GM12891 (cell line): ENCODE results near the gene EPHX1.
"Not testable (repeated sequence)": the region's sequence is repeated elsewhere in the genome, so short reads cannot be mapped to it uniquely, and the experiment has no call there.

Source experiments
- DNase-seq: peaks from one replicate; pipeline ENCODE4 v3.0.0; 2011; ENCODE audit warnings: low spot score; ENCODE audit not compliant: insufficient read length
- FAIRE-seq: peaks from 2 replicates; lab custom pipeline; 2011; peaks lifted over from hg19 to GRCh38; lab: Jason Lieb, UNC
- PAX5 ChIP-seq: IDR thresholded peaks from 2 replicates; pipeline ENCODE4 v1.6.1; 2011; ENCODE audit warnings: low read length, moderate library complexity, mild to moderate bottlenecking; ENCODE audit not compliant: insufficient read depth, severe bottlenecking
- POLR2A ChIP-seq: IDR thresholded peaks from 2 replicates; pipeline ENCODE4 v1.6.1; 2011; ENCODE audit warnings: low read depth, low read length, control low read depth
- POLR2AphosphoS5 ChIP-seq: IDR thresholded peaks from 2 replicates; pipeline ENCODE4 v1.6.1; 2011; ENCODE audit warnings: low read depth, low read length, control low read depth
- POU2F2 ChIP-seq: IDR thresholded peaks from 2 replicates; pipeline ENCODE4 v1.6.1; 2011; ENCODE audit warnings: low read depth, mild to moderate bottlenecking, control low read depth, low read length, moderate library complexity
- SPI1 ChIP-seq: IDR thresholded peaks from 2 replicates; pipeline ENCODE4 v1.6.1; 2011; ENCODE audit warnings: low read depth, low read length, control low read depth
- TAF1 ChIP-seq: IDR thresholded peaks from 2 replicates; pipeline ENCODE4 v1.6.1; 2011; ENCODE audit warnings: low read depth, low read length, control low read depth

Gene EPHX1

DNA sequence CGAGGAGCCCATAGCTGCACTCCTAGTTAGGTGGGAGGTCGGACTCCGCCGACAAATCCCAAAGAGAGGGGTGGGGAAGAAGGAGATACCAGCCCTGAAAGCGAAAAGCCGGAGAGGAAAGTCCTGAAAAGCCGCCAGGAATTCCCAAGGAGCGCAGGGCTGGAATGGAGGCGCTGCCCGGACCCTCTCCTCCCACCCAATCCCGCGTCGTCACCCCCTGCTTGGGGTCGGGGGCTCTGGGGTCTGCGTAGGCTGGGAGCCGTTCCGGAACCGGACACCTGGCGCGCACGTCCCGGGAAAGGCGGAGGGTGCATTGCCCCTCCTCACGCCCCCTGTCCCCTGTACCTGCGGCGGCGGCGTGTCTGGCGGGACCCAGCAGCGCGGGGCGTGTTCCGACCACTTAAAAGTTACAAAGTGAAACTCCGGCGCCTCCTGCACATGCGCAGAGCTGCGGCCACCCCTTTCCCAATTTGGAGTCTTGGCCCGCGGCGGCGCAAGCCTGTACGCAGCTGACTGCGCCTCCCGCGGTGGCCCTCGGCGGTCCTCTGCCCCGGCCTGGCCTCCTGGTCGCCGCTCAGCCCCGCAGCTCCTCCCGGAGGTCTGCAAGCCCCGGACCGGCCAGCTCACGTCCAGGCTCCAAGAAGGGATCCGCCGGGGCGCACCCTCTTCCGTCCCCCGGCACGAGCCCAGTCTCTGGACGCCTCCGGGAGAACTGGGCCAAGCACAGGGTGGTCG is 72.2 kb downstream of the EPHX1 start, which contains the start of gene TMEM63A:
Gene TMEM63A (minus strand): TSS at position 422 of the 735 bp plus-strand sequence. CDS start 4,800 bp downstream, outside the sequence.
- 0 out of 2 replicates have a peak, but pooled peaks have one; percentile 34 for TF ChIP-seq TAF1
- no peak for TF ChIP-seq POU2F2
- DNase-seq = peak; percentile 94
- peak; percentile 41 for FAIRE-seq

DNA sequence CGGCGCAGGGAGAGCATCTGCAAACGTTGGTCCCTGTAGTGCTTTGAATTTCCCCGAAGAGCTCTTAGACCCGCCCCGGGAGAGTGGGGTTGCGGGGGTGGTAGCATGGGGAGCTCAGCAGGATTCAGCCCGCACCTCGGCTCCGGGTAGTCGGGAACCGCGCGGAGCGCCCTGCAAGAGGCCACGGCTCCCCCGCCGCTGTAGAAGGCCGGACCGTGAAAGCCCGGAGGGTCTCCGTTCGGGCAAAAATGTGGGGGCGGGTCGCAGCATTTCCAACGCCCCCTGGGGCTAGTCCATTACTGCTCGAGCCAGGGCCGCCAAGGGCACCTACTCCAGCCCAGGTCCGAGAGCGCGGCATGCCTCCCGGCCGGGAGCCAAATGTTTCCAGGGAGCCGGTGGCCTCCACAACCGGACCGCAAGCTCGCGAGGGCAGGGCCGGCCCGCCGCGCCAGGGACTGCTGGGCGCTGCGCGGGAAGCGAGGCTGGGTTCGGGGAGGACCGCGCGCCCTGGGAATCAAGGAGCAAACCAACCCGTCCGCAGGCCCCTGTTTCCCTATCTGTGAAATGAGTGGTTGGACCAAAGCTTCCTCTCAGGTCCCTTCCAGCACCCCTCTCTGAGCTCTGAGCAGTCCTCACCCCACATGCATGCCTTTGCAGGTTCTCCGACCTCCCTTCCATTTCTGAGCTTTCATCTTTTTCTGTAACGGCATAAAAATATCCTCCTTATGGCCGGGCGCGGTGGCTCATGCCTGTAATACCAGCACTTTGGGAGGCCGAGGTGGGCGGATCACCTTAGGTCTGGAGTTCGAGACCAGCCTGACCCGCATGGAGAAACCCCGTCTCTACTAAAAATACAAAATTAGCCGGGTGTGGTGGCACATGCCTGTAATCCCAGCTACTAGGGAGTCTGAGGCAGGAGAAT is 73.0 kb downstream of the EPHX1 start:
- no peak for TF ChIP-seq POLR2AphosphoS5
- no peak for TF ChIP-seq POU2F2
- no peak for TF ChIP-seq POLR2A
- TF ChIP-seq TAF1 = no peak
- no peak for TF ChIP-seq SPI1
- TF ChIP-seq PAX5 = no peak
- peak; percentile 68 for DNase-seq
- FAIRE-seq = no peak

DNA sequence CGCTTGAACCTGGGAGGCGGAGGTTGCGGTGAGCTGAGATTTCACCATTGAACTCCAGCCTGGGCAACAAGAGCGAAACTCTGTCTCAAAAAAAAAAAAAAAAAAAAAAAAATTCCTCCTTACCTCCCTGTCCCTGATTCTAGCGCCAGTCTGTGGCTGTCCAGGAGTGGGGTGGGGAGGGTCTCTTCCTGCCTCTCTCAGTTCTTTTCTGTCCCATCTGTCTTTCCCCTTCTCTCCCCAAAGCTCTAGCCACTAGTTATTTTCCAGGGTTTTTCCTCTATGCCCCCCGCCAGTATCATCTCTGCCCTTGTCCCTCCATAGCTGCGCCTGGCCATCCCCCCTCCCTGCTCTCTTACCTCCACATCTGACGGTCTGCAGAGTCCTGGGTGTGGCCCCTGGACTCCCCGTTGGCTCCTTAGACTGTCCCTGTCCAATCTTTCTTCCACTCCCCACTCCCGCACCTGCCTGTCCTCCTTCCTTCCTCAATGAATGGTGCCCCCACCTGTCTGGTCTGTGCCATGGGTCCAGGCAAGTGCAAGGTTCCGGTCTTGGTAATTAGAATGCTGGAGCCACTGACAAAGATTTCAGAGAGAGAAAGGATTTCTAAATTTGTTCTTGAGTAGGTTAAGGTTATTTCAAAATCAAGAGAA is 73.8 kb downstream of the EPHX1 start:
- FAIRE-seq (no peak), DNase-seq (no peak)
- TF ChIP-seq TAF1 (no peak), POU2F2 (no peak), PAX5 (no peak), POLR2A (no peak), POLR2AphosphoS5 (no peak), SPI1 (no peak)

DNA sequence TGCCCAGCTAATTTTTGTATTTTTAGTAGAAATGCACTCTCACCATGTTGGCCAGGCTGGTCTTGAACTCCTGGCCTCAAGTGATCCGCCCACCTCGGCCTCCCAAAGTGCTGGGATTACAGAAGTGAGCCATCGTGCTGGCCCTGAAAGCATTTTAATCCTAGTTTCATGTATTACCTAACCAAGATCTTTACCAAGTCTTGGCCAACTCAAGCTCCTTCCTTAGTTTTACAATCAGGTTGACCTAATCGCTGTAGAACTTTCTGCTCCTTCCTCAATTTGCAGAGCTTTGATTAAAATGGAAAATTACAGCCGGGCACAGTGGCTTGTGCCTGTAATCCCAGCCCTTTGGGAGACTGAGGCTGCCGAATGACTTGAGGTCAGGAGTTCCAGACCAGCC is 75.4 kb downstream of the EPHX1 start:
- FAIRE-seq (no peak), DNase-seq (no peak)
- TF ChIP-seq TAF1 (no peak), POLR2A (no peak), SPI1 (no peak), POLR2AphosphoS5 (no peak), POU2F2 (no peak), PAX5 (no peak)

DNA sequence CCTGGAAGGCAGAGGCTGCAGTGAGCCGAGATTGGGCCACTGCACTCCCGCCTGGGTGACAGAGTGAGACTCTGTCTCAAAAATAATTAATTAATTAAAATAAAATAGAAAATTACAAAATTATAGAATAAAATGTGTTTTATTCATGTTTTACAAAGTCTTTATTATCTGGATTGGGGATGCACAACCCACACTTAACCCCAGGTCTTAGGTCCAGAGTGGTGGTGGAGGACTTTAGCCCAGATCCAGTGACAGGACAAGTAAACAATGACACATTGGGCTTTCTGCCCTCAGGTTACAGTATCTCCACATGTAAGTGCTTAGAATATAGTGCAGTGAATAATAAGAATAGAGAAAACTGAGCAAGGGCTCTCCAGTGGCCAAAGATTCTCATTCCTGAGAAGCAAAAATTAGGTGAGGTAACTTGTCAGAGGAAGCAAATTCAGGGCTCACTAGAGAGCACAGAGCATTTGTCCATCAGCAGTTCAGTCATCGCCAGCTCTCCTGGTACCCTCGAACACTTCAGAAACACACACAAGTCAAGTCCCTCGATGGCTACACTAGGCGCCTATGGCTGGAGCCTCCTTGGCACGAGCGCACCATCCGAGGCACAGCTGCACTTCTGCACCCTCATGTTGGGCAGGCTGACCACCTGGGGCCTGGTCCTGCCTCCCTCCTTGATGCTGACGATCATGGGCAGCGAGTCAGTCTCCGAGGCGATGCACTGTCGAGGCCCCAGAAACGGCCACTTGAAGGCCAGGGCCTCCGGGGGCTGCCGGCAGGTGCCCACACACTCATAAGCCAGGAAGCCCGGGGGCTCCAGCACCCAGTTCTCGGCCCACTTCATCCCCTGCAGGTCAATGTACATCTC is 76.5 kb downstream of the EPHX1 start:
- no peak for FAIRE-seq
- no peak for TF ChIP-seq TAF1
- no peak for TF ChIP-seq POU2F2
- TF ChIP-seq POLR2AphosphoS5 = no peak
- no peak for TF ChIP-seq PAX5
- TF ChIP-seq SPI1 = no peak

DNA sequence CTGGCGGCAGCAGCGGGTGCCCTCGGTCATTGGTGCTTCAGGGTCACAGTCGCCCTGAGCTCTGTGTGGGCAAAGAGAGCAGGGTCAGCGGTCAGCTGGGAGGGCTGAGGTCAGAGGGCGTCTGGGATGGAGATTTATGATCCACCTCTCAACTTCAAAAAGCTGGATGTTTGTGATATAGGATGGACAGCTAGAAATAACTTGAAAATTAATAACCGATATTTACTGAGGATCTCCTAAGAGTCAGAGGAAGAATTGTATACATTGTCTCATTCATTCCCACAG is 77.0 kb downstream of the EPHX1 start:
- DNase-seq (no peak), FAIRE-seq (no peak)
- TF ChIP-seq POLR2A = no peak

More for the DNA sequence above, 76.5 kb downstream of the EPHX1 start:
- DNase-seq = no peak

DNA sequence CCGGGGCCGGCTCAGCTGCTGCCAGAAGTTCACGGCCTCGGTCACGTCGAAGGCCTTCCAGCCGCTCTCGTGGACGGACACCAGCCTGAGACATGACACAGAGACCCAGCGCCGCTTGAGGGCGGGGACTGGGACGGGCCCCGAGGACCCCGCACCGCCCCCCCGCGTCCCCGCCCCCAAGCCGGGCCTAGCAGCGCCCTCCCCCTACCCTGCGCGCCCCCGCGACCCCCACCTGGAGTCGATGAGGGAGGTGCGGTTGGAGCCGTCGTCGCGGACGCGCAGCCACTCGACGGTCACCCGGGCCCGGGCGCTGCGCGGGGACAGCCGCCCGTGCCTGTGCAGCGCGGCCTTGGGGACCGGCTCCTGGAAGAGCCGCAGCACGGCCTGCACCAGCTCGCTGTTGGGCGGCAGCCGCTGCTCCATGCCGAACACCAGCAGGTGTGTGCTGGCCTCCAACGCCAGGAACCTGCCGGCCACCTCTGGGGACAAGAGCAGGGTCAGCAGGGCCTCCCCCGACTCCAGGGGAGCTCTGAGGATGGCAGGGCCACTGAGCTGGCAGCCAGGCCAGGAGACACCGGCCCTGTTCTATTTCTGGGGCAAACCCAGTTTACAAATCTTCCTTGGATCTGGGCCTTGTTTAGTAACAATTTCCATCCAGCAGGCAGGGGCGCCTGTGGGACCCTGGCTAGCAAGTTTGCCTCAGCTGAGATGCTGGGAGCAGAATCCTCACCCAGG is 77.8 kb downstream of the EPHX1 start:
- not testable (repeated sequence) for DNase-seq, FAIRE-seq

DNA sequence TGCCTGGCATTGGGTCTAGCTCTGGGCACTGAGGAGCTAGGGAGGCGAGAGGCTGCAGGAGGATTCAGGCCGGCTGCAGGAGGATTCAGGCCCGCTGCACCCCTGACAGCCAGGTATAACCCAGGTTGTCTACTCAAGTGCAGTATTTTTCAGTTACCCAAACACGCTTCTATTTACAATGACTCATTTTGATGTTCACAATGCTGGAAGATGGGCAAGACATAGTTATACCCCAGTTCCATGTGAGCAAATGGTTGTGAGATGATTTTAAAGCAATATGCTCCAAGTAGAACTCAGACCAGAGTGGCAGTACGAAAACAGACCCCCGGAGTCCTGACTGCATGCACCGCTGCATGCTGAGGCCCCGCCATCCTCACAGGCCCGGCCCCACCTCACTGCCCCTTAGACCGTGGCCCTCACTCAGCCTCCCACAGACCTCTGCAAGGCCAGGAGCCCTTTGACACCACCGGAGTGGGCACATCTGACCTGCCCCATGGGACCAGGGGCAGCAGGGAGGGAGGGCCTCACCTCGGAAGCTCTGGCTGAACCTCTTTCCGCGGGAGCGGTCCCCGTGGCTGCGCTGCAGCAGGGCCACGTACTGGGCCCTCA is 78.5 kb downstream of the EPHX1 start:
- FAIRE-seq (peak; percentile 20), DNase-seq (no peak)
- TF ChIP-seq POU2F2 = no peak
- no peak for TF ChIP-seq POLR2A
- TF ChIP-seq TAF1 = no peak
- no peak for TF ChIP-seq POLR2AphosphoS5
- TF ChIP-seq PAX5 = no peak
- TF ChIP-seq SPI1 = no peak
